Nephron (organoid): Measurements from ENCODE around the gene CELF4.

Experiments
- H3K27ac Mint-ChIP-seq, 3 experiments: 2 replicates each; pipeline ENCODE4 v1.8.0; 2020; ENCODE audit warnings: mixed read lengths in 3 of 3, mild to moderate bottlenecking in 2 of 3, moderate library complexity in 1 of 3
- H3K27me3 Mint-ChIP-seq: 2 replicates; pipeline ENCODE4 v1.8.0; 2021; ENCODE audit warnings: low read depth, mild to moderate bottlenecking, moderate library complexity, mixed read lengths
- H3K36me3 Mint-ChIP-seq: 2 replicates; pipeline ENCODE4 v1.8.0; 2020; ENCODE audit warnings: low read depth, mixed read lengths
- H3K4me1 Mint-ChIP-seq: 2 replicates; pipeline ENCODE4 v1.8.0; 2020; ENCODE audit warnings: mixed read lengths
- H3K4me3 Mint-ChIP-seq, 3 experiments: 2 replicates each; pipeline ENCODE4 v1.8.0; 2020; ENCODE audit warnings: mild to moderate bottlenecking in 3 of 3, mixed read lengths in 3 of 3, moderate library complexity in 2 of 3
- H3K9me3 Mint-ChIP-seq: 2 replicates; pipeline ENCODE4 v1.8.0; 2020; ENCODE audit warnings: mixed read lengths
- TF ChIP-seq, protein P1 (sequence below), 3 experiments: fragments of 200-600 bp; sonication (generic); IDR thresholded peaks; one replicate each; pipeline ENCODE4 v1.5.0; 2021; ENCODE audit warnings: antibody characterized with exemption in 3 of 3; ENCODE audit not compliant: unreplicated experiment in 3 of 3

CELF4 gene

DNA sequence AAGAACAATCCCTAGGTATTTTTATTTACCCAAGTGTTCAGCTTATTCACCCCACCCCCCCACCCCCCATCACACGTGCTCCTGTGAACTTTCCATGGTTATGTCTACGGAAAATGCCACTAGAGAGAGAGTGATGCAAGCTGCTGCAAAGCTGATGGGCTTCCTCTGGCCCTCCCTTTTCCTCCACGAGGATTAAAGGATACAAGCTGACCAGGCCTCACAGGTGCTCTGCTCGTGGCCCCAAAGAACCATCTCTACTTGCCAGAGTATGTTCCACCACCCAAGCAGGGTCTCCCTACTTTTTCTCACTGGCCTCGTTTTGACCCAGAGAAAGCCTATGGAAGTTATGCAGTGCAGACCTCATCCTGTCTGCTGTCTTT lies 342.6 kb downstream of the CELF4 start:
- Mint-ChIP-seq H3K4me3 (no peak overlapping the region), H3K36me3 (peaks cover 6% of the 10 kb centered on the region), H3K9me3 (peaks cover 3% of the 10 kb centered on the region), H3K27ac (no peak overlapping the region), H3K4me1 (no peaks in the 10 kb centered on the region), H3K27me3 (no peaks in the 10 kb centered on the region)
- TF ChIP-seq, protein P1, sequence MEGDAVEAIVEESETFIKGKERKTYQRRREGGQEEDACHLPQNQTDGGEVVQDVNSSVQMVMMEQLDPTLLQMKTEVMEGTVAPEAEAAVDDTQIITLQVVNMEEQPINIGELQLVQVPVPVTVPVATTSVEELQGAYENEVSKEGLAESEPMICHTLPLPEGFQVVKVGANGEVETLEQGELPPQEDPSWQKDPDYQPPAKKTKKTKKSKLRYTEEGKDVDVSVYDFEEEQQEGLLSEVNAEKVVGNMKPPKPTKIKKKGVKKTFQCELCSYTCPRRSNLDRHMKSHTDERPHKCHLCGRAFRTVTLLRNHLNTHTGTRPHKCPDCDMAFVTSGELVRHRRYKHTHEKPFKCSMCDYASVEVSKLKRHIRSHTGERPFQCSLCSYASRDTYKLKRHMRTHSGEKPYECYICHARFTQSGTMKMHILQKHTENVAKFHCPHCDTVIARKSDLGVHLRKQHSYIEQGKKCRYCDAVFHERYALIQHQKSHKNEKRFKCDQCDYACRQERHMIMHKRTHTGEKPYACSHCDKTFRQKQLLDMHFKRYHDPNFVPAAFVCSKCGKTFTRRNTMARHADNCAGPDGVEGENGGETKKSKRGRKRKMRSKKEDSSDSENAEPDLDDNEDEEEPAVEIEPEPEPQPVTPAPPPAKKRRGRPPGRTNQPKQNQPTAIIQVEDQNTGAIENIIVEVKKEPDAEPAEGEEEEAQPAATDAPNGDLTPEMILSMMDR (IDR thresholded peaks at IDR 0.05; ENCODE audit: unreplicated experiment in 3 of 3), result no peak

GRCh38 chr18:37222354-37222998 lies 343.1 kb downstream of the CELF4 start:
- Mint-ChIP-seq H3K4me3 (no peak overlapping the region), H3K27ac (no peak overlapping the region), H3K9me3 (peaks cover 6% of the 10 kb centered on the region), H3K4me1 (no peaks in the 10 kb centered on the region), H3K27me3 (no peaks in the 10 kb centered on the region), H3K36me3 (peaks cover 6% of the 10 kb centered on the region)
- TF ChIP-seq, protein P1 (IDR thresholded peaks at IDR 0.05; ENCODE audit: unreplicated experiment in 3 of 3), result no peak

DNA sequence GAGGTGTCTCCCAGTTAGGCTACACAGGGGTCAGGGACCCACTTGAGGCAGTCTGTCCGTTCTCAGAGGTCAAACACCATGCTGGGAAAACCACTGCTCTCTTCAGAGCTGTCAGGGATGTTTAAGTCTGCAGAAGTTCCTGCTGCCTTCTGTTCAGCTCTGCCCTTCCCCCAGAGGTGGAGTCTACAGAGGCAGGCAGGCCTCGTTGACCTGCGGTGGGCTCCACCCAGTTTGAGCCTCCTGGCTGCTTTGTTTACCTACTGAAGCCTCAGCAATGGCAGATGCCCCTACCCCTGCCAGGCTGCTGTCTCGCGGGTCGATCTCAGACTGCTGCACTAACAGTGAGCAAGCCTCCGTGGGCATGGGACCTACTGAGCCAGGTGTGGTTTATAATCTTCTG lies 346.3 kb downstream of the CELF4 start:
- Mint-ChIP-seq H3K36me3 (peaks cover 13% of the 10 kb centered on the region), H3K4me1 (no peaks in the 10 kb centered on the region), H3K4me3 (no peak overlapping the region), H3K27ac (no peak overlapping the region), H3K9me3 (peaks cover 31% of the 10 kb centered on the region), H3K27me3 (no peaks in the 10 kb centered on the region)
- TF ChIP-seq, protein P1 (IDR thresholded peaks at IDR 0.05; ENCODE audit: unreplicated experiment in 3 of 3), result no peak

GRCh38 chr18:37218022-37218590 lies 347.5 kb downstream of the CELF4 start:
- H3K9me3 Mint-ChIP-seq, result peaks cover 34% of the 10 kb centered on the region
- no peaks in the 10 kb centered on the region for H3K27me3 Mint-ChIP-seq
- no peaks in the 10 kb centered on the region for H3K4me1 Mint-ChIP-seq
- H3K4me3 Mint-ChIP-seq, result no peak overlapping the region
- TF ChIP-seq, protein P1 (IDR thresholded peaks at IDR 0.05; ENCODE audit: unreplicated experiment in 3 of 3), result no peak
- H3K27ac Mint-ChIP-seq, result no peak overlapping the region
- H3K36me3 Mint-ChIP-seq, result peaks cover 13% of the 10 kb centered on the region

DNA sequence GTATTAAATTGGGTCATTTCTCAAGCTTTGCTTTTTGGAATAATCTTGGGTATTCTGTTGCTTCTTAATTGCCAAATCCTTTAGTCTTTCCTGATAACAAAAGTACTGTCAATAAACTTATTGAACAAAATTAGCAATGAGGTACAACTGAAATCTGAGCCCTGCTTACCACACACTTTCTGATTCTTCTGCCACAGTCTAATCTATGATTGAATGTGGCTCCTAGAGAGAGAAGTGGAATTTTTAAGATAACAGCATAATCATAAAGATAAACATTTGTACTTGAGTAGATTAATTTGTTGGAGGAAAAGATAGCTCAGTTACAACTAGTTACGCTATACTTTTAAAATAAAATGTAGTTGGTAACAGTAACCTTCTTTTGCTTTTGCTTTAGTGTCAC lies 354.8 kb downstream of the CELF4 start:
- Mint-ChIP-seq H3K4me1 (no peaks in the 10 kb centered on the region), H3K36me3 (peaks cover 2% of the 10 kb centered on the region), H3K9me3 (peaks cover 15% of the 10 kb centered on the region), H3K27me3 (no peaks in the 10 kb centered on the region), H3K27ac (no peak overlapping the region), H3K4me3 (no peak overlapping the region)
- TF ChIP-seq, protein P1 (IDR thresholded peaks at IDR 0.05; ENCODE audit: unreplicated experiment in 3 of 3), result no peak

GRCh38 chr18:37207343-37207742 lies 358.3 kb downstream of the CELF4 start:
- Mint-ChIP-seq H3K36me3 (no peaks in the 10 kb centered on the region), H3K27ac (no peak overlapping the region), H3K4me3 (no peak overlapping the region), H3K9me3 (peaks cover 5% of the 10 kb centered on the region), H3K4me1 (no peaks in the 10 kb centered on the region), H3K27me3 (no peaks in the 10 kb centered on the region)
- TF ChIP-seq, protein P1 (IDR thresholded peaks at IDR 0.05; ENCODE audit: unreplicated experiment in 3 of 3), result no peak
